Activated CD4-positive, alpha-beta T cell treated with anti-CD3 and anti-CD28 coated beads, Interleukin-2, amount 50 U/mL, for 16 hours (primary cell): ENCODE data around the gene LHCGR.

Experiments used
- DNase-seq: peaks from one replicate; pipeline ENCODE4 v3.0.0-alpha.2; 2020

The LHCGR gene

GRCh38 chr2:48755473-48755872 is at the start of gene LHCGR:
Gene LHCGR, minus strand, starts transcription at chr2:48755724. Its CDS starts 53 bp downstream, at chr2:48755671.
- DNase-seq: no peak

- DNase-seq: no peak
Observed at GRCh38 chr2:48799601-48800000, 44.1 kb upstream of the LHCGR start.

- DNase-seq: no peak
Observed at GRCh38 chr2:48795065-48795464, 39.5 kb upstream of the LHCGR start.

- DNase-seq: no peak
Observed at GRCh38 chr2:48793671-48794070, 38.1 kb upstream of the LHCGR start.

- DNase-seq: no peak
Observed at GRCh38 chr2:48792030-48792429, 36.5 kb upstream of the LHCGR start.

- no peak for DNase-seq
Observed at GRCh38 chr2:48790407-48791170, 35.1 kb upstream of the LHCGR start.

- DNase-seq: no peak
Observed at GRCh38 chr2:48787580-48787979, 32.1 kb upstream of the LHCGR start.

- DNase-seq: no peak
Observed at GRCh38 chr2:48781366-48781765, 25.8 kb upstream of the LHCGR start.

- no peak for DNase-seq
Observed at GRCh38 chr2:48779019-48779716, 23.6 kb upstream of the LHCGR start.

- DNase-seq: no peak
Observed at GRCh38 chr2:48774251-48774650, 18.7 kb upstream of the LHCGR start.

- no peak for DNase-seq
Observed at GRCh38 chr2:48771241-48772014, 15.9 kb upstream of the LHCGR start.

GRCh38 chr2:48770181-48770580 is 14.7 kb upstream of the LHCGR start:
- DNase-seq: no peak

- no peak for DNase-seq
Observed at GRCh38 chr2:48768669-48769068, 13.1 kb upstream of the LHCGR start.

- no peak for DNase-seq
Observed at GRCh38 chr2:48767330-48767729, 11.8 kb upstream of the LHCGR start.

- DNase-seq: no peak
Observed at GRCh38 chr2:48760826-48761225, 5.3 kb upstream of the LHCGR start.

GRCh38 chr2:48759682-48760081 is 4.2 kb upstream of the LHCGR start:
- DNase-seq: no peak

GRCh38 chr2:48756289-48756688 is 765 bp upstream of the LHCGR start:
- DNase-seq: no peak

- DNase-seq: no peak
Observed at GRCh38 chr2:48754874-48755273, 650 bp downstream of the LHCGR start.

GRCh38 chr2:48753228-48753627 is 2.3 kb downstream of the LHCGR start:
- no peak for DNase-seq

- DNase-seq: no peak
Observed at GRCh38 chr2:48750128-48750739, 5.3 kb downstream of the LHCGR start.

- DNase-seq: no peak
Observed at GRCh38 chr2:48749291-48750127, 6.0 kb downstream of the LHCGR start.

- no peak for DNase-seq
Observed at GRCh38 chr2:48747319-48747718, 8.2 kb downstream of the LHCGR start.
